Endothelial cell (in vitro differentiated cells): ENCODE data around the gene PCSK6. TPM values are rescaled to one million over a fixed set of nuclear protein-coding genes. Genes with fewer than 3 reads are reported as not detected.
"Not testable (repeated sequence)": the region's sequence is repeated elsewhere in the genome, so short reads cannot be mapped to it uniquely, and the experiment has no call there.

ENCODE experiments used
- DNase-seq: peaks from one replicate; pipeline ENCODE4 v3.0.0; 2021; ENCODE audit warnings: low spot score
- H3K27ac Mint-ChIP-seq: one replicate; pipeline ENCODE4 v1.8.0; 2021; ENCODE audit warnings: mixed read lengths, inconsistent platforms; ENCODE audit not compliant: unreplicated experiment
- H3K27me3 Mint-ChIP-seq: one replicate; pipeline ENCODE4 v1.8.0; 2021; ENCODE audit warnings: mild to moderate bottlenecking, moderate library complexity, mixed read lengths, inconsistent platforms; ENCODE audit not compliant: unreplicated experiment
- H3K36me3 Mint-ChIP-seq: one replicate; pipeline ENCODE4 v1.8.0; 2021; ENCODE audit warnings: mild to moderate bottlenecking, low read depth, mixed read lengths, inconsistent platforms; ENCODE audit not compliant: unreplicated experiment
- H3K4me1 Mint-ChIP-seq: one replicate; pipeline ENCODE4 v1.8.0; 2021; ENCODE audit warnings: mild to moderate bottlenecking, mixed read lengths, inconsistent platforms; ENCODE audit not compliant: unreplicated experiment
- H3K4me3 Mint-ChIP-seq: one replicate; pipeline ENCODE4 v1.8.0; 2021; ENCODE audit warnings: mild to moderate bottlenecking, mixed read lengths, inconsistent platforms; ENCODE audit not compliant: unreplicated experiment
- H3K9me3 Mint-ChIP-seq: one replicate; pipeline ENCODE4 v1.8.0; 2021; ENCODE audit warnings: mixed read lengths, inconsistent platforms; ENCODE audit not compliant: unreplicated experiment
- total RNA-seq: library from RNA; stranded (reverse); fragmentation: NEBNext Ultra II Directional; extraction: Animal tissue kit (Norgen Biotek cat#: 25700); gene quantifications from one replicate; pipeline ENCODE4 v1.2.1, GENCODE V29; 2021; ENCODE audit not compliant: unreplicated experiment
- TF ChIP-seq, protein P1 (sequence below): fragments of 200-600 bp; sonication (generic); IDR thresholded peaks from one replicate; pipeline ENCODE4 v1.5.0; 2021; ENCODE audit warnings: antibody characterized with exemption; ENCODE audit not compliant: unreplicated experiment

Gene PCSK6
- total RNA-seq, 1 donor from 2014 or later, result 0.13 TPM

- peaks cover 4% of the 10 kb centered on the region for H3K36me3 Mint-ChIP-seq
- H3K4me3 Mint-ChIP-seq, result no peak overlapping the region
- TF ChIP-seq, protein P1, sequence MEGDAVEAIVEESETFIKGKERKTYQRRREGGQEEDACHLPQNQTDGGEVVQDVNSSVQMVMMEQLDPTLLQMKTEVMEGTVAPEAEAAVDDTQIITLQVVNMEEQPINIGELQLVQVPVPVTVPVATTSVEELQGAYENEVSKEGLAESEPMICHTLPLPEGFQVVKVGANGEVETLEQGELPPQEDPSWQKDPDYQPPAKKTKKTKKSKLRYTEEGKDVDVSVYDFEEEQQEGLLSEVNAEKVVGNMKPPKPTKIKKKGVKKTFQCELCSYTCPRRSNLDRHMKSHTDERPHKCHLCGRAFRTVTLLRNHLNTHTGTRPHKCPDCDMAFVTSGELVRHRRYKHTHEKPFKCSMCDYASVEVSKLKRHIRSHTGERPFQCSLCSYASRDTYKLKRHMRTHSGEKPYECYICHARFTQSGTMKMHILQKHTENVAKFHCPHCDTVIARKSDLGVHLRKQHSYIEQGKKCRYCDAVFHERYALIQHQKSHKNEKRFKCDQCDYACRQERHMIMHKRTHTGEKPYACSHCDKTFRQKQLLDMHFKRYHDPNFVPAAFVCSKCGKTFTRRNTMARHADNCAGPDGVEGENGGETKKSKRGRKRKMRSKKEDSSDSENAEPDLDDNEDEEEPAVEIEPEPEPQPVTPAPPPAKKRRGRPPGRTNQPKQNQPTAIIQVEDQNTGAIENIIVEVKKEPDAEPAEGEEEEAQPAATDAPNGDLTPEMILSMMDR, result no peak
- peaks cover 16% of the 10 kb centered on the region for H3K4me1 Mint-ChIP-seq
- no peak for DNase-seq
- H3K9me3 Mint-ChIP-seq, result no peaks in the 10 kb centered on the region
- H3K27ac Mint-ChIP-seq, result no peak overlapping the region
- no peaks in the 10 kb centered on the region for H3K27me3 Mint-ChIP-seq
Observed at GRCh38 chr15:101457696-101458095, 31.8 kb downstream of the PCSK6 start.

DNA sequence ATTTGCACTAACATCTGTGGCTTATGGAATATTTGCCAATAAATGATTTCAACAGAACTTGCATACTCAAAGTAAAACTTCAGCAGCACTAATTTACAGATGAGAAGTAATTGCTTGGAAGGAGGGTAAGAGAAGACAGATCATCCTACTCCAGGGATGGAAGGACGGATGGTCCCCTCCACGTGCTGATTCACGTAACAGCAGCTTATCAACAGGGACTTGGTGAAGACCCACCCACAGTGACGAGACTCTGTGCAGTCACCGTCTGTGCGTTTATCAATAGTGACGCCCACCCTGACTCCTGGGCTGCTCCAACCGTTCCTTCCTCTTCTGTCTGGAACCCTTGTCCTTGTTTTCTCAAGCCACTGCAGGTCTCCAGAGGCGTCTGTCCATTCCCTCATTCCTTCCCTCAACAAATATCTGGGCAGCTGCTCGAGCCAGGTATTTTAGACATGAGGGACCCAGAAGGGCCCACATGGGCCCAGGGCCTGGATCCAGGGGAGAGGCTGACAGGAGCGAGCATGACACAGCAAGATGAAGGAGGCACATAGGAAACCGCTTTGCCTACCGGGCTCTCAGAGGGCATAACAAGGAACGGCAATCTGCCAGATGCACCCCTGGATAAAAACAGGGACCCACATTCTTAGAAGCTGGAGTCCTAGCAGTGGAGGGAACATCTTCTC, 33.3 kb downstream of the PCSK6 start:
- Mint-ChIP-seq H3K4me1 (peaks cover 16% of the 10 kb centered on the region), H3K27me3 (peaks cover 3% of the 10 kb centered on the region), H3K4me3 (no peak overlapping the region), H3K9me3 (no peaks in the 10 kb centered on the region), H3K36me3 (peaks cover 4% of the 10 kb centered on the region), H3K27ac (no peak overlapping the region)
- no peak for DNase-seq
- TF ChIP-seq, protein P1, result no peak

GRCh38 chr15:101455291-101456025, 34.0 kb downstream of the PCSK6 start:
- DNase-seq, result no peak
- peaks cover 3% of the 10 kb centered on the region for H3K27me3 Mint-ChIP-seq
- no peaks in the 10 kb centered on the region for H3K9me3 Mint-ChIP-seq
- H3K4me1 Mint-ChIP-seq, result peaks cover 16% of the 10 kb centered on the region
- H3K4me3 Mint-ChIP-seq, result no peak overlapping the region
- H3K36me3 Mint-ChIP-seq, result peaks cover 4% of the 10 kb centered on the region
- TF ChIP-seq, protein P1, result no peak
- H3K27ac Mint-ChIP-seq, result no peak overlapping the region

DNA sequence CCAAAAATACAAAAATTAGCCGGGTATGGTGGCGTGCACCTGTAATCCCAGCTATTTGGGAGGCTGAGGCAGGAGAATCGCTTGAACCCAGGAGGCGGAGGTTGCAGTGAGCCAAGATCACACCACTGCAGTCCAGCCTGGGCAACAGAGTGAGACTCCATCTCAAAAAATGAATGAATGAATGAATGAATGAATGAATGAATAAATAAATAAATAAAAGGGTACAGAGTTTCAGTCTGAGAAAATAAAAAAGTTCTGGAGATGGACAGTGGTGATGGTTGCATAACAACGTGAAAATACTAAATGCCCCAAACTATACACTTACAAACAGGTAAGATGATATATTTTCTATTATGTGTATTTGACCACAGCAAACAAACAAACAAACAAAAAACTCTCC, 34.7 kb downstream of the PCSK6 start:
- not testable (repeated sequence) for H3K36me3 Mint-ChIP-seq, H3K4me3 Mint-ChIP-seq, H3K27ac Mint-ChIP-seq, H3K27me3 Mint-ChIP-seq, H3K9me3 Mint-ChIP-seq, DNase-seq
- peaks cover 16% of the 10 kb centered on the region for H3K4me1 Mint-ChIP-seq

DNA sequence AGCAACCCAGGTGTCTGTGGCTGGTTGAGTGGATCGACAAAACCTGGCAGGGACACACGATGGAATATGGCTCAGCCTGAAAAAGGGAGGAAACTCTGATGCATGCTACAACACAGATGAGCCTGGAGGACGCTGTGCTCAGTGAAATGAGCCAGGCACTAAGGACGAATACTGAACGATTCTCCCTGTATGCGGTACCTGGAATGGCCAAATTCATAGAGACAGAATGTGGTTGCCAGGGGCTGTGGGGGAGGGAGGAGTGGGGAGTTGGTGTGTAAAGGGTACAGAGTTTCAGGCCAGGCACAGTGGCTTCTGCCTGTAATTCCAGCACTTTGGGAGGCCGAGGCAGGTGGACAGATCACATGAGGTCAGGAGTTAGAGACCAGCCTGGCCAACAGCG, 35.1 kb downstream of the PCSK6 start:
- H3K4me1 Mint-ChIP-seq, result peaks cover 16% of the 10 kb centered on the region

More for the DNA sequence above, 35.1 kb downstream of the PCSK6 start:
- no peak overlapping the region for H3K27ac Mint-ChIP-seq
- no peak overlapping the region for H3K4me3 Mint-ChIP-seq
- H3K9me3 Mint-ChIP-seq, result no peaks in the 10 kb centered on the region
- no peak for DNase-seq
- peaks cover 4% of the 10 kb centered on the region for H3K27me3 Mint-ChIP-seq
- TF ChIP-seq, protein P1, result no peak
- H3K36me3 Mint-ChIP-seq, result peaks cover 4% of the 10 kb centered on the region
